ENCODE data around the gene UFD1. TPM values are rescaled to one million over a fixed set of nuclear protein-coding genes. Genes with fewer than 3 reads are reported as not detected.

UFD1 gene
- polyA plus RNA-seq, 3 donors: 57.0 to 82.5 (median 68.5) TPM

DNA sequence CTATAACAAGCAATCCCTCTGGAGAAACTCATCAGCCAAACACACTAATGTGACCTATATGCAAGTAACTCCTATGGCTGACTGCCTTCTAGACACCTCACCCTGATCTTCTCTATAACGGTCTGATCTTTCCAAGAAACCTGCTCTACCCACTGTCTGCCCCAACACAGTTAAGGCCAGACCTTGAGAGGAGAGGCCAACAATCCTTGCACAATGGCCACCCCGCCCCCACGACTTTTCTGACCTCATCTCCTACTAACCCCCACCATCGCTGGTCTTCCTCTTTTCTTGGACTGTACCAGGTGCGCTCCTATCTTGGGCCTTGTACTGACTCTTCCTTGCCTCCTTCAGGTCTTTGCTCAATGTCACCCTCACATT is 59.9 kb downstream of the UFD1 start:
- Histone ChIP-seq H3K4me3 (replicated peaks in 1 of 3; ENCODE audit: low read depth in 2 of 3, low read length in 3 of 3) (no peak overlapping the region), H3K9ac (ENCODE audit: insufficient read depth, low read length, poor library complexity, severe bottlenecking) (peak overlapping the region; percentile 10), H3K27me3 (ENCODE audit: control insufficient read depth in 2 of 2, insufficient read depth in 2 of 2, low read length in 2 of 2) (no peaks in the 10 kb centered on the region), H2AFZ (ENCODE audit: insufficient read depth, low read depth, low read length, poor library complexity, severe bottlenecking) (no peak overlapping the region), H4K20me1 (ENCODE audit: insufficient read depth, low read length) (peaks cover 94% of the 10 kb centered on the region), H3K9me3 (replicated peaks in 1 of 2; ENCODE audit: control insufficient read depth in 1 of 2, insufficient read depth in 1 of 2, low read length in 2 of 2) (no peaks in the 10 kb centered on the region), H3K27ac (ENCODE audit: low read depth in 1 of 2, low read length in 2 of 2) (peak overlapping the region in 1 of 2 donors; percentile 73), H3K36me3 (replicated peaks in 1 of 2; ENCODE audit: control insufficient read depth in 1 of 2, insufficient read depth in 2 of 2, low read length in 2 of 2) (peaks cover 0 to 2% of the 10 kb centered on the region in 2 donors), H3K4me2 (replicated peaks; ENCODE audit: extremely low read depth, low read length, poor library complexity, severe bottlenecking) (no peak overlapping the region), H3K79me2 (ENCODE audit: insufficient read depth, low read length) (peaks cover 99% of the 10 kb centered on the region), H3K4me1 (ENCODE audit: control insufficient read depth in 1 of 2, insufficient read depth in 2 of 2, low read length in 2 of 2) (peaks cover 17 to 22% of the 10 kb centered on the region in 2 donors)
- Mint-ChIP-seq H3K27me3 (ENCODE audit: low read depth in 3 of 3) (no peaks in the 10 kb centered on the region), H3K4me3 (no peak overlapping the region), H3K4me1 (peaks cover 38% of the 10 kb centered on the region), H3K9me3 (peaks cover 0 to 1% (median 0%) of the 10 kb centered on the region in 7 donors), H3K36me3 (peaks cover 3 to 16% of the 10 kb centered on the region in 2 donors), H3K27ac (peak overlapping the region; percentile 56 to 90 (median 82))
- DNase-seq: peak in 2 of 3 donors; percentile 12 to 32
- intact Hi-C loops (cut with micrococcal nuclease): no loop called here
- TF ChIP-seq, protein P1, sequence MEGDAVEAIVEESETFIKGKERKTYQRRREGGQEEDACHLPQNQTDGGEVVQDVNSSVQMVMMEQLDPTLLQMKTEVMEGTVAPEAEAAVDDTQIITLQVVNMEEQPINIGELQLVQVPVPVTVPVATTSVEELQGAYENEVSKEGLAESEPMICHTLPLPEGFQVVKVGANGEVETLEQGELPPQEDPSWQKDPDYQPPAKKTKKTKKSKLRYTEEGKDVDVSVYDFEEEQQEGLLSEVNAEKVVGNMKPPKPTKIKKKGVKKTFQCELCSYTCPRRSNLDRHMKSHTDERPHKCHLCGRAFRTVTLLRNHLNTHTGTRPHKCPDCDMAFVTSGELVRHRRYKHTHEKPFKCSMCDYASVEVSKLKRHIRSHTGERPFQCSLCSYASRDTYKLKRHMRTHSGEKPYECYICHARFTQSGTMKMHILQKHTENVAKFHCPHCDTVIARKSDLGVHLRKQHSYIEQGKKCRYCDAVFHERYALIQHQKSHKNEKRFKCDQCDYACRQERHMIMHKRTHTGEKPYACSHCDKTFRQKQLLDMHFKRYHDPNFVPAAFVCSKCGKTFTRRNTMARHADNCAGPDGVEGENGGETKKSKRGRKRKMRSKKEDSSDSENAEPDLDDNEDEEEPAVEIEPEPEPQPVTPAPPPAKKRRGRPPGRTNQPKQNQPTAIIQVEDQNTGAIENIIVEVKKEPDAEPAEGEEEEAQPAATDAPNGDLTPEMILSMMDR (IDR thresholded peaks at IDR 0.05): no peak
- WGBS (ENCODE audit: insufficient coverage): 24% methylated on average over 5 of the region's 5 CpGs

DNA sequence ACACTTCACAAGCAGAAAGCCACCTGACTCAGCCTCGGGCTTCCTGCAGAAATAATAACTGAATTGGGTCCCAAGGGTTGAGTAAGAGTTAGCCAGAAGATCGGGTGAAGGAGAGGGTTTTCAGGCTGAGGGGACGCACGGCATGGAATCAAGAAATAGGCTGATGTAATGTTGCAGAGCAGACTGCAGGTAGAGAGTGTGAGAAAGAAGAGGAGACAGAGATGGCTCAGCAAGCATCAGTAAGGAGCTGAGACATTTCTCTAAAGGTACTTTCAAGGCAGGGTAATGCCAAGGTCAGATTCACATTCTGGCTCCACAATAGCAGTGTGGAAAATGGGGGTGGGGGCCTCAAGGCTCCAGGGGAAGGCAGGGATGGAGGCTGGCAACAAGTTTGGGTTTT is 66.1 kb downstream of the UFD1 start:
- H4K20me1 ChIP-seq (ENCODE audit: insufficient read depth, low read length): peaks cover 83% of the 10 kb centered on the region
- WGBS (ENCODE audit: insufficient coverage): 88% methylated on average over 4 of the region's 4 CpGs
- no peaks in the 10 kb centered on the region for H3K4me1 ChIP-seq (ENCODE audit: control insufficient read depth in 1 of 2, insufficient read depth in 2 of 2, low read length in 2 of 2)
- no peak overlapping the region for H3K4me3 ChIP-seq (replicated peaks in 1 of 3; ENCODE audit: low read depth in 2 of 3, low read length in 3 of 3)
- no peaks in the 10 kb centered on the region for H3K9me3 ChIP-seq (replicated peaks in 1 of 2; ENCODE audit: control insufficient read depth in 1 of 2, insufficient read depth in 1 of 2, low read length in 2 of 2)
- no peak overlapping the region for H3K9ac ChIP-seq (ENCODE audit: insufficient read depth, low read length, poor library complexity, severe bottlenecking)
- peak overlapping the region in 3 of 7 donors; percentile 5 to 61 (median 52) for H3K27ac Mint-ChIP-seq
- H3K36me3 ChIP-seq (replicated peaks in 1 of 2; ENCODE audit: control insufficient read depth in 1 of 2, insufficient read depth in 2 of 2, low read length in 2 of 2): peaks cover 32 to 34% of the 10 kb centered on the region in 2 donors
- no peaks in the 10 kb centered on the region for H3K27me3 Mint-ChIP-seq (ENCODE audit: low read depth in 3 of 3)
- peaks cover 0 to 1% (median 0%) of the 10 kb centered on the region in 7 donors for H3K9me3 Mint-ChIP-seq
- intact Hi-C loops (cut with micrococcal nuclease): no loop called here
- H3K4me2 ChIP-seq (replicated peaks; ENCODE audit: extremely low read depth, low read length, poor library complexity, severe bottlenecking): no peak overlapping the region
- peaks cover 4% of the 10 kb centered on the region for H3K4me1 Mint-ChIP-seq
- H3K79me2 ChIP-seq (ENCODE audit: insufficient read depth, low read length): peaks cover 72% of the 10 kb centered on the region
- TF ChIP-seq, protein P1 (IDR thresholded peaks at IDR 0.05): no peak
- no peak overlapping the region for H3K4me3 Mint-ChIP-seq
- no peaks in the 10 kb centered on the region for H3K27me3 ChIP-seq (ENCODE audit: control insufficient read depth in 2 of 2, insufficient read depth in 2 of 2, low read length in 2 of 2)
- no peak for DNase-seq
- H3K36me3 Mint-ChIP-seq: peaks cover 30 to 53% of the 10 kb centered on the region in 2 donors
- H3K27ac ChIP-seq (ENCODE audit: low read depth in 1 of 2, low read length in 2 of 2): no peak overlapping the region
- H2AFZ ChIP-seq (ENCODE audit: insufficient read depth, low read depth, low read length, poor library complexity, severe bottlenecking): no peak overlapping the region

Data from CD14-positive monocyte (primary cell).